Ramos (cell line): ENCODE measurements around the gene APLF.

Experiments used
- in situ Hi-C: fragments of 300-500 bp; cut with MboI; formaldehyde crosslinking; loops from one replicate; pipeline ENCODE4 v1.14.3; 2022; ENCODE audit warnings: low sequenced_read_pairs; ENCODE audit not compliant: unreplicated experiment

APLF gene

GRCh38 chr2:68438455-68439303 lies 28.7 kb upstream of the APLF start:
- in situ Hi-C loops = no loop called here

- in situ Hi-C loops = loop anchor here (5.0 to 10.0 kb wide), 4 partner anchors 79 to 317 kb away; no protein-coding TSS in a partner anchor
These were observed 26.0 kb upstream of the APLF start for GRCh38 chr2:68441179-68441993.

- in situ Hi-C loops = loop anchor here (5.0 to 10.0 kb wide), 4 partner anchors 80 to 317 kb away; no protein-coding TSS in a partner anchor
These were observed 25.4 kb upstream of the APLF start for GRCh38 chr2:68441994-68442322.

- in situ Hi-C loops = loop anchor here (10.0 kb wide), 3 partner anchors 152 to 322 kb away; no protein-coding TSS in a partner anchor
These were observed 21.0 kb upstream of the APLF start for GRCh38 chr2:68446425-68446824.

- in situ Hi-C loops = loop anchor here (10.0 kb wide), 3 partner anchors 152 to 322 kb away; no protein-coding TSS in a partner anchor
These were observed 20.3 kb upstream of the APLF start for GRCh38 chr2:68447118-68447517.

- in situ Hi-C loops = loop anchor here (10.0 kb wide), 3 partner anchors 154 to 324 kb away; no protein-coding TSS in a partner anchor
These were observed 18.4 kb upstream of the APLF start for GRCh38 chr2:68448671-68449653.

GRCh38 chr2:68452158-68452900 lies 15.1 kb upstream of the APLF start:
- in situ Hi-C loops = loop anchor here (25.0 kb wide), 1 partner anchor 260 kb away; no protein-coding TSS in a partner anchor

GRCh38 chr2:68453761-68454360 lies 13.5 kb upstream of the APLF start:
- in situ Hi-C loops = loop anchor here (25.0 kb wide), 1 partner anchor 258 kb away; no protein-coding TSS in a partner anchor

GRCh38 chr2:68454719-68455118 lies 12.7 kb upstream of the APLF start:
- in situ Hi-C loops = loop anchor here (25.0 kb wide), 1 partner anchor 258 kb away; no protein-coding TSS in a partner anchor

GRCh38 chr2:68456198-68456597 lies 11.2 kb upstream of the APLF start:
- in situ Hi-C loops = loop anchor here (25.0 kb wide), 1 partner anchor 256 kb away; no protein-coding TSS in a partner anchor

GRCh38 chr2:68458981-68459380 lies 8.4 kb upstream of the APLF start:
- in situ Hi-C loops = loop anchor here (25.0 kb wide), 1 partner anchor 253 kb away; no protein-coding TSS in a partner anchor

- in situ Hi-C loops = loop anchor here (25.0 kb wide), 1 partner anchor 249 kb away; no protein-coding TSS in a partner anchor
These were observed 4.0 kb upstream of the APLF start for GRCh38 chr2:68463287-68463877.

- in situ Hi-C loops = loop anchor here (25.0 kb wide), 1 partner anchor 248 kb away; no protein-coding TSS in a partner anchor
These were observed 2.7 kb upstream of the APLF start for GRCh38 chr2:68464651-68465050.

GRCh38 chr2:68465081-68465916 lies 2.1 kb upstream of the APLF start:
- in situ Hi-C loops = loop anchor here (25.0 kb wide), 1 partner anchor 247 kb away; no protein-coding TSS in a partner anchor

GRCh38 chr2:68466361-68466777 lies 1.0 kb upstream of the APLF start:
- in situ Hi-C loops = loop anchor here (25.0 kb wide), 1 partner anchor 246 kb away; no protein-coding TSS in a partner anchor

GRCh38 chr2:68466778-68467076 lies 658 bp upstream of the APLF start:
- in situ Hi-C loops = loop anchor here (25.0 kb wide), 1 partner anchor 246 kb away; no protein-coding TSS in a partner anchor

GRCh38 chr2:68468801-68469200 lies 1.4 kb downstream of the APLF start:
- in situ Hi-C loops = loop anchor here (25.0 kb wide), 1 partner anchor 244 kb away; no protein-coding TSS in a partner anchor
